Breast epithelium (tissue), 4 donors: Measurements from ENCODE around the gene LTB4R2. TPM values are rescaled to one million over a fixed set of nuclear protein-coding genes. Genes with fewer than 3 reads are reported as not detected.
A peak's percentile ranks its signal among the peaks of the same experiment; 100 is the strongest.

ENCODE experiments used
- DNase-seq, 2 donors: peaks; one replicate each; pipeline ENCODE4 v3.0.0-alpha.2; 2019; ENCODE audit warnings: low spot score in 2 of 2
- H3K27ac ChIP-seq, 2 donors: fragments of 200-600 bp; sonication (generic) in 1 of 2; one replicate each; pipeline ENCODE4 v1.5.1; 2016 to 2019; ENCODE audit warnings: mild to moderate bottlenecking in 1 of 2
- H3K27me3 ChIP-seq, 2 donors: fragments of 200-600 bp; sonication (generic) in 1 of 2; one replicate each; pipeline versions ENCODE4 v1.5.1 to v1.6.0; 2017 to 2019; ENCODE audit warnings: control low read depth in 1 of 2, mild to moderate bottlenecking in 1 of 2
- H3K36me3 ChIP-seq: fragments of 200-600 bp; one replicate; pipeline ENCODE4 v1.5.1; 2019
- H3K4me1 ChIP-seq, 2 donors: fragments of 200-600 bp; sonication (generic); one replicate each; pipeline ENCODE4 v1.5.1; 2016 to 2019; ENCODE audit warnings: control low read depth in 1 of 2
- H3K4me3 ChIP-seq, 3 donors: fragments of 200-600 bp; sonication (generic); 1 replicate in 2 of 3; 2 replicates in 1 of 3; pipeline ENCODE4 v1.5.1; 2016 to 2019; ENCODE audit warnings: mild to moderate bottlenecking in 3 of 3, moderate library complexity in 2 of 3
- H3K9me3 ChIP-seq, 2 donors: fragments of 200-600 bp; sonication (generic) in 1 of 2; one replicate each; pipeline ENCODE4 v1.5.1; 2016 to 2019; ENCODE audit warnings: control low read depth in 1 of 2
- POLR2A ChIP-seq: fragments of 450-650 bp; IDR thresholded peaks from one replicate; pipeline ENCODE4 v1.6.1; 2016; ENCODE audit warnings: antibody characterized with exemption, mild to moderate bottlenecking, moderate library complexity
- POLR2AphosphoS5 ChIP-seq, 3 donors: sonication (generic); formaldehyde crosslinking; IDR thresholded peaks; one replicate each; pipeline ENCODE4 v1.6.1; 2017; ENCODE audit warnings: antibody characterized with exemption in 3 of 3
- intact Hi-C: fragments of 100-400 bp; cut with DNase I; formaldehyde crosslinking; loops from one replicate; pipeline ENCODE4 v1.15.1; 2023; ENCODE audit warnings: low total_unique reads
- total RNA-seq, 3 donors: library from RNA; depleted of rRNA; stranded (reverse); fragments of >200 nt; gene quantifications; one replicate each; pipeline ENCODE4 v1.1.0, GENCODE V29; 2016
- TF ChIP-seq, protein P1 (sequence below), 3 donors: fragments of 450-650 bp; IDR thresholded peaks; one replicate each; pipeline ENCODE4 v1.5.1; 2016 to 2017; ENCODE audit warnings: antibody characterized with exemption in 3 of 3, mild to moderate bottlenecking in 3 of 3, moderate library complexity in 3 of 3

The LTB4R2 gene
- total RNA-seq, 3 donors from 2014 or later, result 8.5 to 11.1 (median 9.4) TPM

DNA sequence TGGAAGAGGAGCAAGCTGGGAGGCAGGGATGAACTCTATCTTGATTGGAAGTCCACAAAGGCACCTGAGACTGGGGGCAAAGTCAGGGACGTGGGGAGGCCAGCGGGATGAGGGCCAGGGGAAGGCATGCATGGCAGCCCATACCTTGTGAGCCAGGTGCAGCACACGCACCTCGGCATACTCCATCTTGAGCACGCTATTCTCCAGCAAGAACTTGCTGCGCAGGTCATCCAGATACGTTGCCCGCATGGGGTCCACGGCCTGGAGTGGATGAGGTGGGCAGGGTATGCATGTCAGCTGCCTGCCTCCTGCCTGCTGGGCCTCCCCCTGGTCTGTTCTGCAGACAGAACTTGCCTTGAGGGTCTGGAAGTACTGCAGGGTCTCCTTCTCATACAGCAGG, 42.4 kb upstream of the LTB4R2 start:
- Histone ChIP-seq H3K4me1 (no peaks in the 10 kb centered on the region), H3K9me3 (no peaks in the 10 kb centered on the region), H3K4me3 (no peak overlapping the region), H3K36me3 (peaks cover 9% of the 10 kb centered on the region), H3K27me3 (no peaks in the 10 kb centered on the region), H3K27ac (no peak overlapping the region)
- TF ChIP-seq POLR2AphosphoS5 (IDR thresholded peaks at IDR 0.05) (no peak), POLR2A (no peak)
- TF ChIP-seq, protein P1, sequence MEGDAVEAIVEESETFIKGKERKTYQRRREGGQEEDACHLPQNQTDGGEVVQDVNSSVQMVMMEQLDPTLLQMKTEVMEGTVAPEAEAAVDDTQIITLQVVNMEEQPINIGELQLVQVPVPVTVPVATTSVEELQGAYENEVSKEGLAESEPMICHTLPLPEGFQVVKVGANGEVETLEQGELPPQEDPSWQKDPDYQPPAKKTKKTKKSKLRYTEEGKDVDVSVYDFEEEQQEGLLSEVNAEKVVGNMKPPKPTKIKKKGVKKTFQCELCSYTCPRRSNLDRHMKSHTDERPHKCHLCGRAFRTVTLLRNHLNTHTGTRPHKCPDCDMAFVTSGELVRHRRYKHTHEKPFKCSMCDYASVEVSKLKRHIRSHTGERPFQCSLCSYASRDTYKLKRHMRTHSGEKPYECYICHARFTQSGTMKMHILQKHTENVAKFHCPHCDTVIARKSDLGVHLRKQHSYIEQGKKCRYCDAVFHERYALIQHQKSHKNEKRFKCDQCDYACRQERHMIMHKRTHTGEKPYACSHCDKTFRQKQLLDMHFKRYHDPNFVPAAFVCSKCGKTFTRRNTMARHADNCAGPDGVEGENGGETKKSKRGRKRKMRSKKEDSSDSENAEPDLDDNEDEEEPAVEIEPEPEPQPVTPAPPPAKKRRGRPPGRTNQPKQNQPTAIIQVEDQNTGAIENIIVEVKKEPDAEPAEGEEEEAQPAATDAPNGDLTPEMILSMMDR (IDR thresholded peaks at IDR 0.05), result no peak
- intact Hi-C loops, result no loop called here
- DNase-seq, result no peak

DNA sequence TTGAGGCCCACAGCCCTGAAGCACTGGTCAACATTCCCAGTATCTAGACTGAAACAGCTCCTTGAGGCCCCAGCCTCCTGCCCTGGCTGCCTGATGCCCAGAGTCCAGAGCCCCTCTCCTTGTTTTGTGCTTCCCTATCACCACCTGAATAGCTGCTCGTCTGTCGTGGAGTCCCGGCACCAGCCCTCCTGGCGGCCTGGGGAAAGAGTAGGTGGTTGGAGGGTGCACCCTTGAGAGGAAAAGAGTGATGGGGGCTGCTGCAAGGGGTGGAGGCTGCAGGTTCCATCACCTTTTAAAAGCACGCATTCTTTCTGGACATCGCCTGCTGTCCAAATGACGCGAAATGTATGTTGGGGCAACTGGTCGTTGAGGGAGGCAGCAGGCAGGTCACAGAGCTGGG, 41.7 kb upstream of the LTB4R2 start:
- no peaks in the 10 kb centered on the region for H3K4me1 ChIP-seq
- H3K27me3 ChIP-seq, result no peaks in the 10 kb centered on the region
- H3K36me3 ChIP-seq, result peaks cover 9% of the 10 kb centered on the region
- no peaks in the 10 kb centered on the region for H3K9me3 ChIP-seq
- TF ChIP-seq, protein P1 (IDR thresholded peaks at IDR 0.05), result no peak
- intact Hi-C loops, result no loop called here
- no peak overlapping the region for H3K4me3 ChIP-seq
- no peak overlapping the region for H3K27ac ChIP-seq
- no peak for DNase-seq

GRCh38 chr14:24269368-24269767, 40.6 kb upstream of the LTB4R2 start:
- no peak overlapping the region for H3K27ac ChIP-seq
- no peaks in the 10 kb centered on the region for H3K27me3 ChIP-seq
- H3K4me1 ChIP-seq, result no peaks in the 10 kb centered on the region
- TF ChIP-seq POLR2AphosphoS5 (IDR thresholded peaks at IDR 0.05) (no peak), POLR2A (no peak)
- TF ChIP-seq, protein P1 (IDR thresholded peaks at IDR 0.05), result no peak
- no peak overlapping the region for H3K4me3 ChIP-seq
- peaks cover 9% of the 10 kb centered on the region for H3K36me3 ChIP-seq
- no peak for DNase-seq
- intact Hi-C loops, result no loop called here
- no peaks in the 10 kb centered on the region for H3K9me3 ChIP-seq

DNA sequence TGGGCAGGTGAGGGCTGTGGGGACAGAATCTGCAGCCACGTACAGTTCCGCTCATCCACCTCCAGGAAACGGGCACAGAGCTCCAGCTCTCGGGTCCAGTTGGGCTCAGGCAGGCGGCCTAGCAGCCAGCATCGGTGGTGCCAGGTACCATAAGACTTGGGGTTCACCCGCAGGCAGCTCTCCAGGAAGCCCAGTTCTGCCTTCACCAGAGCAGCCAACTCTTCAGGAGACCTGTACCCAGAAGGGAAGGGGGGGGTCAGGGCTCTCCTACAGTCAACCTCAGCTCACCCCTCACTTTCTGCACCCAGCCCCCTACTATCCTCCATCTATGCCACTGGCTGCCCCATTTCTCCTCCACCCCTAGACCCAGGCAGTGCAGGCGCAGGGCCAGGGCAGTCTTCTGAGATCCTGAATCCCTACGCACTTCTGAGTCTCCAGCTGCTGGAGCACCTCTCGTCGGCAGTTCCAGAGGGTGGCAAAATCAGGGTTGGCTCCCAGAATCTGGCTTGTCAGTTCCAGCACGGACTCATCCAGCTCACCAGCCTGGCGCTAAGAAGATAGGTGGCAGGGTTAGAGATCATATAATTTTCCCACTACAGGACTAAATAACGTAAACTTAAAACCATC, 39.9 kb upstream of the LTB4R2 start:
- Histone ChIP-seq H3K36me3 (peaks cover 9% of the 10 kb centered on the region), H3K4me1 (no peaks in the 10 kb centered on the region), H3K9me3 (no peaks in the 10 kb centered on the region), H3K27ac (no peak overlapping the region), H3K27me3 (no peaks in the 10 kb centered on the region), H3K4me3 (no peak overlapping the region)
- no peak for DNase-seq
- TF ChIP-seq POLR2A, result no peak
- intact Hi-C loops, result no loop called here

- Histone ChIP-seq H3K27me3 (no peaks in the 10 kb centered on the region), H3K9me3 (no peaks in the 10 kb centered on the region), H3K27ac (peak overlapping the region; percentile 95 to 98), H3K4me3 (peak overlapping the region; percentile 75 to 94 (median 90)), H3K36me3 (peaks cover 9% of the 10 kb centered on the region), H3K4me1 (no peaks in the 10 kb centered on the region)
- no peak for DNase-seq
- TF ChIP-seq, protein P1 (IDR thresholded peaks at IDR 0.05), result no peak
- TF ChIP-seq POLR2A (no peak), POLR2AphosphoS5 (IDR thresholded peaks at IDR 0.05) (no peak)
- intact Hi-C loops, result no loop called here
These were observed 39.3 kb upstream of the LTB4R2 start for GRCh38 chr14:24270537-24271133.
